Upper lobe of left lung (tissue), 6 donors: ENCODE data around the gene NAA15. TPM values are rescaled to one million over a fixed set of nuclear protein-coding genes. Genes with fewer than 3 reads are reported as not detected.
"Not testable (repeated sequence)": the region's sequence is repeated elsewhere in the genome, so short reads cannot be mapped to it uniquely, and the experiment has no call there.

ENCODE experiments used
- ATAC-seq, 2 donors: fragments of 200-7000 bp; cut with Tn5 transposase; one replicate each; pipeline ENCODE4 v1.9.1; 2022; ENCODE audit warnings: mild to moderate bottlenecking in 2 of 2, moderate library complexity in 2 of 2; ENCODE audit not compliant: low FRiP score in 2 of 2
- DNase-seq, 2 donors: peaks; one replicate each; pipeline ENCODE4 v3.0.0-alpha.2; 2019 to 2020
- H3K27ac ChIP-seq, 4 donors: fragments of 200-600 bp; sonication (generic); one replicate each; pipeline ENCODE4 v1.5.1; 2016 to 2019
- H3K27me3 ChIP-seq, 4 donors: fragments of 200-600 bp; sonication (generic); one replicate each; pipeline ENCODE4 v1.5.1; 2017 to 2019
- H3K36me3 ChIP-seq, 4 donors: fragments of 200-600 bp; sonication (generic); one replicate each; pipeline ENCODE4 v1.5.1; 2016 to 2019
- H3K4me1 ChIP-seq, 4 donors: fragments of 200-600 bp; sonication (generic); one replicate each; pipeline ENCODE4 v1.5.1; 2018 to 2019
- H3K4me3 ChIP-seq, 4 donors: fragments of 200-600 bp; sonication (generic); one replicate each; pipeline ENCODE4 v1.5.1; 2017 to 2019; ENCODE audit warnings: mild to moderate bottlenecking in 2 of 4, moderate library complexity in 1 of 4
- H3K9me3 ChIP-seq, 4 donors: fragments of 200-600 bp; sonication (generic); one replicate each; pipeline ENCODE4 v1.5.1; 2018 to 2019
- EP300 ChIP-seq, 4 donors: sonication (generic); formaldehyde crosslinking; IDR thresholded peaks; one replicate each; pipeline ENCODE4 v1.5.1; 2017; ENCODE audit warnings: antibody characterized with exemption in 4 of 4, control low read depth in 2 of 4
- POLR2A ChIP-seq, 4 donors: fragments of 450-650 bp; IDR thresholded peaks; one replicate each; pipeline ENCODE4 v1.5.1; 2016 to 2017; ENCODE audit warnings: antibody characterized with exemption in 4 of 4, mild to moderate bottlenecking in 2 of 4
- POLR2AphosphoS5 ChIP-seq, 2 donors: sonication (generic); formaldehyde crosslinking; IDR thresholded peaks; one replicate each; pipeline ENCODE4 v1.5.1; 2017; ENCODE audit warnings: antibody characterized with exemption in 2 of 2
- WGBS, 2 donors: methylation state at CpG; one replicate each; pipeline ENCODE4 v1.1.5; 2017 to 2018; 5-methylcytosine and 5-hydroxymethylcytosine counted together
- total RNA-seq, 6 donors: library from RNA; depleted of rRNA in 4 of 6; stranded (reverse); fragments of >200 nt in 4 of 6; gene quantifications; one replicate each; pipeline versions ENCODE4 v1.1.0 to v1.2.1, GENCODE V29; 2016 to 2021
- TF ChIP-seq, protein P1 (sequence below), 6 experiments: fragments of 450-650 bp in 4 of 6; fragments of 200-600 bp in 2 of 6; sonication (generic) in 2 of 6; IDR thresholded peaks; one replicate each; pipeline ENCODE4 v1.5.1; 2016 to 2019; ENCODE audit warnings: antibody characterized with exemption in 6 of 6
- donor health status: DM: no; HTN: no; CAD: no; lungs with moderate emphysema.
- donor health status: DM: no; HTN: yes; CAD: no; lungs with severe emphysema.

NAA15 gene
- total RNA-seq, 6 donors from 2014 or later, result 11.0 to 37.7 (median 31.3) TPM

DNA sequence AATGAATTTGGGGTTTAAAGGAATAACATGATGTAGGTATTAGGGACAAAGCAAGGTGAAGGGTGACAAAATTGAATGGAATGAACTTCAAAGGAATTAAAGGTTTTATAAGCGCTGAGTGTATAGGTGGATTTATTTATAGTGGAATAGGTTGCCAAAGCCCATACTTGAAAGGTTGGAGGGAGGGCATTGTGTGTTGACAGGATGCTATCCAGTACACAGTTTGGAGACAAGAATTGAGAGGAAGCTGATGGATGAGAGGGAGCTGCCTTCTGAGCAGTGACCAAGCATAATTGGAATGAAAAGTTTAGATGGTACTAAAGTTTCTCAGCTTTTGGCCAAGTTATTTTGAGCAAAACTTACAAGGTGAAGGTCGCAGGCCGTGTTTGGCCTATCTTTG is 100.1 kb downstream of the NAA15 start:
- Histone ChIP-seq H3K9me3 (no peaks in the 10 kb centered on the region), H3K4me1 (no peaks in the 10 kb centered on the region), H3K27me3 (no peaks in the 10 kb centered on the region), H3K36me3 (peaks cover 0 to 4% (median 0%) of the 10 kb centered on the region in 4 donors), H3K27ac (no peak overlapping the region), H3K4me3 (no peak overlapping the region)
- no peak for TF ChIP-seq EP300 (IDR thresholded peaks at IDR 0.05)
- DNase-seq, result no peak
- 80 to 81% methylated on average over 3 of the region's 3 CpGs for WGBS, 2 donors
- no peak for ATAC-seq

DNA sequence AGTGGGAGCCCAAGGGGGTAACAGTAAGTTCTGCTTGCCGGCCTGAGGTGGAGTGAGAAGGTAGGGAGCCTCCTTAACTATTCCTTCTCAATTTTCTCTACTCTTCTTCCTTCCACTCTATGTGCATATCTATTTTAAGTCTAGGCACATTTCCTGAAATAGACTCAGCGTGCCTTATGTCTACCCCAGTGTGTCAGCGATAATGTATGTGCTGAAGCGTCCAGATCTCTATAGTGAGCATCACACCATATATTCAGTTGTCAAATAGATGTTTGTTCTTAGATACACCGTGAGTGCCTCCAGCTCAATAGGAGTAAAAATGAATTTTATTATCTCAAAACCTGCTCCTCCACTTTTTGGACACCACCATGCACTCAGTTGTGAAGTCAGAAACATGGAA is 101.1 kb downstream of the NAA15 start:
- H3K4me1 ChIP-seq, result no peaks in the 10 kb centered on the region
- 82 to 87% methylated on average over 5 of the region's 5 CpGs for WGBS, 2 donors
- H3K27me3 ChIP-seq, result no peaks in the 10 kb centered on the region
- TF ChIP-seq POLR2A (IDR thresholded peaks at IDR 0.05), result no peak
- TF ChIP-seq POLR2AphosphoS5 (IDR thresholded peaks at IDR 0.05), result no peak
- no peak for TF ChIP-seq EP300 (IDR thresholded peaks at IDR 0.05)
- TF ChIP-seq, protein P1, sequence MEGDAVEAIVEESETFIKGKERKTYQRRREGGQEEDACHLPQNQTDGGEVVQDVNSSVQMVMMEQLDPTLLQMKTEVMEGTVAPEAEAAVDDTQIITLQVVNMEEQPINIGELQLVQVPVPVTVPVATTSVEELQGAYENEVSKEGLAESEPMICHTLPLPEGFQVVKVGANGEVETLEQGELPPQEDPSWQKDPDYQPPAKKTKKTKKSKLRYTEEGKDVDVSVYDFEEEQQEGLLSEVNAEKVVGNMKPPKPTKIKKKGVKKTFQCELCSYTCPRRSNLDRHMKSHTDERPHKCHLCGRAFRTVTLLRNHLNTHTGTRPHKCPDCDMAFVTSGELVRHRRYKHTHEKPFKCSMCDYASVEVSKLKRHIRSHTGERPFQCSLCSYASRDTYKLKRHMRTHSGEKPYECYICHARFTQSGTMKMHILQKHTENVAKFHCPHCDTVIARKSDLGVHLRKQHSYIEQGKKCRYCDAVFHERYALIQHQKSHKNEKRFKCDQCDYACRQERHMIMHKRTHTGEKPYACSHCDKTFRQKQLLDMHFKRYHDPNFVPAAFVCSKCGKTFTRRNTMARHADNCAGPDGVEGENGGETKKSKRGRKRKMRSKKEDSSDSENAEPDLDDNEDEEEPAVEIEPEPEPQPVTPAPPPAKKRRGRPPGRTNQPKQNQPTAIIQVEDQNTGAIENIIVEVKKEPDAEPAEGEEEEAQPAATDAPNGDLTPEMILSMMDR (IDR thresholded peaks at IDR 0.05), result no peak
- no peak overlapping the region for H3K4me3 ChIP-seq
- no peak overlapping the region for H3K27ac ChIP-seq
- DNase-seq (no peak), ATAC-seq (no peak)
- no peaks in the 10 kb centered on the region for H3K36me3 ChIP-seq
- H3K9me3 ChIP-seq, result no peaks in the 10 kb centered on the region

DNA sequence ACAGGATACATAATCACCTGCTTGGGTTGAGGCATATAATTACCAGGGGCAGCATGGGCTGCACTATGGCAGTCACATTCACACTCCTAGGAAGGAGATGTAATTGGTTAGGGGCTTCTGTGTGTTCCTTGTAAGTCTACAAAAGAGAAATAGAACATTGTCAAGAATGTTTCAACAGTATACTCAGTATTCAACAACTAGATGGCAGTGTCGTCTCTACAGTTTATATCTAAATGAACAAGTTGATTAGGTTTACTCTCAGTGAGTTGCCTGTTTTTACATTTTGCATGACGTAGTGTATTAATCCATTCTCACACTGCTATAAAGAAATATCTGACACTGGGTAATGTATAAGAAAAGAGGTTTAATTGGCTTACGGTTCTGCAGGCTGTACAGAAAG is 102.2 kb downstream of the NAA15 start:
- no peak for ATAC-seq
- DNase-seq, result no peak
- Histone ChIP-seq H3K36me3 (peaks cover 0 to 5% (median 0%) of the 10 kb centered on the region in 4 donors), H3K27ac (no peak overlapping the region), H3K27me3 (no peaks in the 10 kb centered on the region), H3K4me3 (no peak overlapping the region), H3K4me1 (no peaks in the 10 kb centered on the region), H3K9me3 (no peaks in the 10 kb centered on the region)
- WGBS, 2 donors, result 93 to 97% methylated on average over 3 of the region's 3 CpGs
- TF ChIP-seq POLR2AphosphoS5 (IDR thresholded peaks at IDR 0.05) (no peak), EP300 (IDR thresholded peaks at IDR 0.05) (no peak), POLR2A (IDR thresholded peaks at IDR 0.05) (no peak)
- TF ChIP-seq, protein P1 (IDR thresholded peaks at IDR 0.05), result no peak

DNA sequence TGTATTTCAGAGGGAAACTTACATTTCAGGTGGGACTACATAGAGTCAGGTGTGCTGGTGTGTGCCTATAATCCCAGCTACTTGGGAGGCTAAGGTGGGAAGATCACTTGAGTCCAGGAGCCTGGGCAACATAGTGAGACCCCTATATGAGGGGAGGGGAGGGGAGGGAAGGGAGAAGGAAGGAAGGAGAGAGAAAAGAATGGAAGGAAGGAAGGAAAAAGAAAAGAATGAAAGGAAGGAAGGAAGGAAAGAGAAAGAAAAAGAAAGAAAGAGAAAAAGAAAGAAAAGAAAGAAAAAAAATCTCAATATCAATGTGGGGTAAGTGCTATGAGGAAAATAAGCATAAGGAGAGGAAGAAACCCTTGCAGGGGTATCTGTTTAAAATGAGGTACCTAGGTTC is 109.0 kb downstream of the NAA15 start:
- DNase-seq (no peak), ATAC-seq (no peak)
- TF ChIP-seq POLR2A (IDR thresholded peaks at IDR 0.05) (no peak), POLR2AphosphoS5 (IDR thresholded peaks at IDR 0.05) (no peak), EP300 (IDR thresholded peaks at IDR 0.05) (no peak)
- TF ChIP-seq, protein P1 (IDR thresholded peaks at IDR 0.05), result no peak
- Histone ChIP-seq H3K27ac (no peak overlapping the region), H3K27me3 (no peaks in the 10 kb centered on the region), H3K4me1 (no peaks in the 10 kb centered on the region), H3K9me3 (peaks cover 0 to 4% (median 3%) of the 10 kb centered on the region in 4 donors), H3K36me3 (peaks cover 0 to 5% (median 0%) of the 10 kb centered on the region in 4 donors), H3K4me3 (no peak overlapping the region)

DNA sequence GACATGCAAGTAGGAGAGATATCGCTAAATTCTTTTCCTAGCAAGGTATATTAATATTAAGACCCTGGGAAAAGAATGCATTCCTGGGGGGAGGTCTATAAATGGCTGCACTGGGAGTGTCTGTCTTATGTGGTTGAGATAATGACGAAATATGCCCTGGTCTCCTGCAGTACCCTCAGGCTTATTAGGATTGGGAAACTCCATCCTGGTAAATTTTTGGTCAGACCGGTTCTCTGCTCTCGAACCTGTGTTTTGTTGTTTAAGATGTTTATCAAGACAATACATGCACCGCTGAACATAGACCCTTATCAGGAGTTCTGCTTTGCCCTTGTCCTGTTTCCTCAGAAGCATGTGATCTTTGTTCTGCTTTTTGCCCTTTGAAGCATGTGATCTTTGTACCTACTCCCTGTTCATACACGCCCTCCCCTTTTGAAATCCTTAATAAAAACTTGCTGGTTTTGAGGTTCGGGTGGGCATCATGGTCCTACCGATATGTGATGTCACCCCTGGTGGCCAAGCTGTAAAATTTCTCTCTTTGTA is 113.4 kb downstream of the NAA15 start:
- H3K36me3 ChIP-seq, result not testable (repeated sequence)

DNA sequence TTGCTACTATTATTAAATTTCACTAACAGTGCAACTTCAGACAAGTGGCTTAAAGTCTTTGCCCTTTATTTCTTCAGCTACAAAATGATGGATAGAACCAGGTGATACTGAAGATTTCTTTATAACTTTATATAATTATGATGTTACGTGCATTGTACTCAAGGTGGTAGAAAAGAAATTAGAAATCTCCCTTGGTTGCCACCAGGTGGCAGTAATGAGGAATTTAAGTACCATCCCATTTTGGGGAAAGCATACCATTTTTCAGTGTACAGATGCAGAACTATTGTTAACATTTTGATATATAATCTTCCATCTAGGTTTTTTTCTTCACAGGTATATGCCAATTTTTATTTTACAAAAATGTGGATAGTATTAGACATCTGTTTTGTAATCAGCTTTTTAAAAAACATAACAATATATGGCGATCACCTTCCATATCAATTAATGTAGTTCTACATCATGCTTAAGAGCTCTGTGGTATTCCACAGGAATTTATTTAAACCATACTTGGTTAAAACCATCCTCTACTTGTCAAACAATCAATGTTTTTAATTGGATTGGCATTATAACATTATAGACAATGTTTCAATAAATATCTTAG is 114.9 kb downstream of the NAA15 start:
- 74 to 77% methylated on average over 2 of the region's 2 CpGs for WGBS, 2 donors
- H3K27ac ChIP-seq, result no peak overlapping the region
- H3K4me3 ChIP-seq, result no peak overlapping the region
- no peak for TF ChIP-seq EP300 (IDR thresholded peaks at IDR 0.05)
- TF ChIP-seq POLR2AphosphoS5 (IDR thresholded peaks at IDR 0.05), result no peak
- no peak for TF ChIP-seq POLR2A (IDR thresholded peaks at IDR 0.05)
- TF ChIP-seq, protein P1 (IDR thresholded peaks at IDR 0.05), result peak; percentile 30 to 64 (median 60)
- H3K9me3 ChIP-seq, result peaks cover 0 to 4% (median 3%) of the 10 kb centered on the region in 4 donors
- no peak for DNase-seq
- H3K36me3 ChIP-seq, result no peaks in the 10 kb centered on the region
- peak in 1 of 2 donors; percentile 67 for ATAC-seq
- no peaks in the 10 kb centered on the region for H3K27me3 ChIP-seq
- H3K4me1 ChIP-seq, result peaks cover 0 to 13% (median 7%) of the 10 kb centered on the region in 4 donors

More for the DNA sequence above, 113.4 kb downstream of the NAA15 start:
- DNase-seq, H3K27me3 ChIP-seq, ATAC-seq, H3K27ac ChIP-seq, H3K9me3 ChIP-seq, H3K4me3 ChIP-seq: not testable (repeated sequence)
- 79 to 83% methylated on average over 8 of the region's 8 CpGs for WGBS, 2 donors
- peaks cover 0 to 11% (median 5%) of the 10 kb centered on the region in 4 donors for H3K4me1 ChIP-seq
